Right lobe of liver (tissue), 6 donors: ENCODE results near the gene KRT35. TPM values are rescaled to one million over a fixed set of nuclear protein-coding genes. Genes with fewer than 3 reads are reported as not detected.

ENCODE experiments used
- ATAC-seq, 4 donors: fragments of 200-7000 bp; cut with Tn5 transposase; one replicate each; pipeline ENCODE4 v1.9.1; 2020; ENCODE audit warnings: mild to moderate bottlenecking in 4 of 4, moderate library complexity in 4 of 4
- DNase-seq, 3 donors: peaks; one replicate each; pipeline ENCODE4 v3.0.0-alpha.2; 2020
- H3K27ac ChIP-seq, 3 donors: fragments of 200-600 bp; one replicate each; pipeline ENCODE4 v1.8.0; 2022
- H3K27me3 ChIP-seq, 2 donors: fragments of 200-600 bp; one replicate each; pipeline ENCODE4 v1.8.0; 2022
- H3K36me3 ChIP-seq, 4 donors: fragments of 200-600 bp; sonication (generic) in 1 of 4; one replicate each; pipeline versions ENCODE4 v1.5.1 to v1.8.0; 2017 to 2022; ENCODE audit warnings: control low read depth in 1 of 4
- H3K4me1 ChIP-seq, 4 donors: fragments of 200-600 bp; sonication (generic) in 1 of 4; one replicate each; pipeline versions ENCODE4 v1.5.1 to v1.8.0; 2017 to 2022; ENCODE audit warnings: control low read depth in 1 of 4
- H3K4me3 ChIP-seq, 3 donors: fragments of 200-600 bp; one replicate each; pipeline ENCODE4 v1.8.0; 2022
- H3K9me3 ChIP-seq, 4 donors: fragments of 200-600 bp; sonication (generic) in 1 of 4; one replicate each; pipeline versions ENCODE4 v1.5.1 to v1.8.0; 2017 to 2022; ENCODE audit warnings: control low read depth in 1 of 4
- POLR2A ChIP-seq: fragments of 450-650 bp; IDR thresholded peaks from one replicate; pipeline ENCODE4 v1.6.1; 2017; ENCODE audit warnings: antibody characterized with exemption, mild to moderate bottlenecking
- WGBS: methylation state at CpG from one replicate; pipeline ENCODE4 v1.1.6; 2018; ENCODE audit warnings: low coverage, low lambda C conversion rate; ENCODE audit not compliant: insufficient coverage; ENCODE audit errors: missing lambda C conversion rate; 5-methylcytosine and 5-hydroxymethylcytosine counted together
- intact Hi-C, 2 donors: fragments of 100-400 bp; cut with DNase I; formaldehyde crosslinking; loops; one replicate each; pipeline versions ENCODE4 v1.11.2 to v1.14.1; 2022
- total RNA-seq, 6 experiments: library from RNA; depleted of rRNA in 2 of 6; stranded (reverse); fragments of >200 nt in 2 of 6; fragmentation: NEBNext Ultra II Directional in 3 of 6; extraction: Animal tissue kit (Norgen Biotek cat#: 25700) in 3 of 6; gene quantifications; one replicate each; pipeline versions ENCODE4 v1.1.0 to v1.2.4, GENCODE V29; 2016 to 2023
- TF ChIP-seq, protein P1 (sequence below), 4 donors: fragments of 200-600 bp in 3 of 4; fragments of 450-650 bp in 1 of 4; IDR thresholded peaks; one replicate each; pipeline versions ENCODE4 v1.5.1 to v1.8.0; 2016 to 2022; ENCODE audit warnings: antibody characterized with exemption in 4 of 4, mild to moderate bottlenecking in 2 of 4
- donor health status: DM: no; HTN: yes; CAD: no.
- donor health status: DM: no; HTN: no; CAD: no.
- donor health status: DM: no; HTN: no; CAD: no.
- donor health status: DM: no; HTN: yes; CAD: no.
- donor health status: DM: no; HTN: yes; CAD: no.

Gene KRT35
- total RNA-seq, 6 experiments from 2014 or later: not detected

DNA sequence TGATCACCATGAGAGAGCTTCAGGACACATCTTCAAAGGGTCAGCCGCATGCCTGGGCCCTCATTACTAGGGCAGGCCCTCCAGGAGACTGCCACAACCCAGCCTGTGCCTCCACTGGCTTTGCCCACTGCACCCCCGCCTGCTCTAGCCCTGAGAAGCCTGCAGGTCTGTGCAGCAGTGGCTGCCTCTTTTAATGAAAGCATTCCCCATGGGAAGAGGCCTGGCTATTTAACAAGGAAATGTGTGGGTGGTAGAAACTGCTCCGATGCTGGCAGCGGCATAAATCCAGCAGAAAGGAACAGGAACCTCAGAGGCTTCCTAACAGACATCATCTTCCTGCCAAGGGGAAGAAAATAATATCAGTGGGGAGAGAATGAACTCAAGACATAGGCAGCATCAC lies 13.4 kb downstream of the KRT35 start:
- WGBS: 50% methylated on average over 3 of the region's 4 CpGs
- Histone ChIP-seq H3K4me3 (no peak overlapping the region), H3K27me3 (no peaks in the 10 kb centered on the region), H3K4me1 (no peaks in the 10 kb centered on the region), H3K36me3 (no peaks in the 10 kb centered on the region), H3K9me3 (no peaks in the 10 kb centered on the region), H3K27ac (no peak overlapping the region)
- ATAC-seq (no peak), DNase-seq (no peak)
- TF ChIP-seq, protein P1, sequence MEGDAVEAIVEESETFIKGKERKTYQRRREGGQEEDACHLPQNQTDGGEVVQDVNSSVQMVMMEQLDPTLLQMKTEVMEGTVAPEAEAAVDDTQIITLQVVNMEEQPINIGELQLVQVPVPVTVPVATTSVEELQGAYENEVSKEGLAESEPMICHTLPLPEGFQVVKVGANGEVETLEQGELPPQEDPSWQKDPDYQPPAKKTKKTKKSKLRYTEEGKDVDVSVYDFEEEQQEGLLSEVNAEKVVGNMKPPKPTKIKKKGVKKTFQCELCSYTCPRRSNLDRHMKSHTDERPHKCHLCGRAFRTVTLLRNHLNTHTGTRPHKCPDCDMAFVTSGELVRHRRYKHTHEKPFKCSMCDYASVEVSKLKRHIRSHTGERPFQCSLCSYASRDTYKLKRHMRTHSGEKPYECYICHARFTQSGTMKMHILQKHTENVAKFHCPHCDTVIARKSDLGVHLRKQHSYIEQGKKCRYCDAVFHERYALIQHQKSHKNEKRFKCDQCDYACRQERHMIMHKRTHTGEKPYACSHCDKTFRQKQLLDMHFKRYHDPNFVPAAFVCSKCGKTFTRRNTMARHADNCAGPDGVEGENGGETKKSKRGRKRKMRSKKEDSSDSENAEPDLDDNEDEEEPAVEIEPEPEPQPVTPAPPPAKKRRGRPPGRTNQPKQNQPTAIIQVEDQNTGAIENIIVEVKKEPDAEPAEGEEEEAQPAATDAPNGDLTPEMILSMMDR (IDR thresholded peaks at IDR 0.05): no peak
- intact Hi-C loops: no loop called here

GRCh38 chr17:41466988-41467387 lies 14.0 kb downstream of the KRT35 start, which contains the start of gene KRT32:
Gene KRT32 (minus strand): TSS chr17:41467386. CDS start chr17:41467325, 61 bp downstream.
- intact Hi-C loops: no loop called here
- H3K4me1 ChIP-seq: no peaks in the 10 kb centered on the region
- no peaks in the 10 kb centered on the region for H3K36me3 ChIP-seq
- no peak within 1 kb of the TSS for H3K4me3 ChIP-seq
- TF ChIP-seq, protein P1 (IDR thresholded peaks at IDR 0.05): no peak
- H3K27ac ChIP-seq: no peak within 1 kb of the TSS
- WGBS: no CpG with 5 or more reads among the region's 14 CpGs
- no peaks in the 10 kb centered on the region for H3K27me3 ChIP-seq
- ATAC-seq (no peak), DNase-seq (no peak)
- H3K9me3 ChIP-seq: no peaks in the 10 kb centered on the region

- Histone ChIP-seq H3K36me3 (no peaks in the 10 kb centered on the region), H3K27ac (no peak overlapping the region), H3K4me1 (no peaks in the 10 kb centered on the region), H3K4me3 (no peak overlapping the region), H3K9me3 (no peaks in the 10 kb centered on the region), H3K27me3 (no peaks in the 10 kb centered on the region)
- intact Hi-C loops: no loop called here
- DNase-seq: no peak
- 31% methylated on average over 4 of the region's 6 CpGs for WGBS
- TF ChIP-seq, protein P1 (IDR thresholded peaks at IDR 0.05): no peak
- no peak for TF ChIP-seq POLR2A
- ATAC-seq: peak in 1 of 4 donors; percentile 16
Measured at GRCh38 chr17:41464682-41465081, 16.3 kb downstream of the KRT35 start.

DNA sequence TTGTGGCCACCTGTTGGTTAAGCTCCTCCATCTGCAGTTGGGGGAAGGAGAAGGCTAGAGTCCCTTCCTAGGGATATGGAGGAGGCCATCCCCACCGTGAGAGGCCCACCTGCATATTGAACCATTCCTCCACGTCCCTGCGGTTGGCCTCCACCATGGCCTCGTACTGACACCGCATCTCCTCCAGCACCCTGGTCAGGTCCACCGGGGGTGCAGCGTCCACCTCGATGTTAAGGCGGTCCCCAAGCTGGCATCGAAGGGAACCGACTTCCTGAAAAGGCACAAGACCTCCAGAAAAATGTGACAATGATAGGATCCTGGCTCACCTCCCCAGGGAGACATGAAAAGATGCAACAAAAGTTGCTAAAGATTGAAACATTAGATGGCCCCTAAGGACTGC lies 16.8 kb downstream of the KRT35 start:
- intact Hi-C loops: no loop called here
- no peak for DNase-seq
- no peaks in the 10 kb centered on the region for H3K9me3 ChIP-seq

More for the DNA sequence above, 16.8 kb downstream of the KRT35 start:
- Histone ChIP-seq H3K27me3 (no peaks in the 10 kb centered on the region), H3K27ac (no peak overlapping the region), H3K4me1 (no peaks in the 10 kb centered on the region), H3K4me3 (no peak overlapping the region), H3K36me3 (no peaks in the 10 kb centered on the region)
- no peak for ATAC-seq
- TF ChIP-seq, protein P1 (IDR thresholded peaks at IDR 0.05): no peak
- no peak for TF ChIP-seq POLR2A
- WGBS: 48% methylated on average over 5 of the region's 11 CpGs
